Adrenal gland (tissue), 12 donors: ENCODE results near the gene MRPS26. TPM values are rescaled to one million over a fixed set of nuclear protein-coding genes. Genes with fewer than 3 reads are reported as not detected.
"Not testable (repeated sequence)": the region's sequence is repeated elsewhere in the genome, so short reads cannot be mapped to it uniquely, and the experiment has no call there.

Experiments used
- DNase-seq, 7 donors: peaks; one replicate each; pipeline ENCODE4 v3.0.0-alpha.2; 2019 to 2020
- H3K27ac ChIP-seq, 5 donors: fragments of 200-600 bp; sonication (generic) in 4 of 5; 1 replicate in 3 of 5; 2 replicates in 2 of 5; pipeline versions ENCODE4 v1.5.1 to v1.8.0; 2016 to 2020; ENCODE audit warnings: mild to moderate bottlenecking in 1 of 5
- H3K27me3 ChIP-seq: fragments of 200-600 bp; 2 replicates; pipeline ENCODE4 v1.8.0; 2021
- H3K36me3 ChIP-seq, 2 donors: fragments of 200-600 bp; replicated peaks in 1 of 2; 1 replicate in 1 of 2; 2 replicates in 1 of 2; pipeline versions ENCODE4 v1.5.1 to v1.8.0; 2018 to 2022
- H3K4me1 ChIP-seq, 2 donors: fragments of 200-600 bp; replicated peaks in 1 of 2; 1 replicate in 1 of 2; 2 replicates in 1 of 2; pipeline versions ENCODE4 v1.5.1 to v1.8.0; 2018 to 2021
- H3K4me3 ChIP-seq, 4 donors: fragments of 200-600 bp; sonication (generic) in 3 of 4; one replicate each; pipeline ENCODE4 v1.5.1; 2016 to 2018
- H3K9me3 ChIP-seq, 3 donors: fragments of 200-600 bp; sonication (generic) in 1 of 3; replicated peaks in 1 of 3; 1 replicate in 2 of 3; 2 replicates in 1 of 3; pipeline versions ENCODE4 v1.5.1 to v1.8.0; 2016 to 2021
- CTCF ChIP-seq, 6 experiments: fragments of 450-650 bp in 4 of 6; fragments of 200-600 bp in 2 of 6; sonication (generic) in 1 of 6; IDR thresholded peaks; 1 replicate in 5 of 6; 2 replicates in 1 of 6; pipeline versions ENCODE4 v1.5.1 to v1.8.0; 2016 to 2021; ENCODE audit warnings: antibody characterized with exemption in 6 of 6, mild to moderate bottlenecking in 2 of 6, moderate library complexity in 1 of 6
- POLR2A ChIP-seq, 2 donors: fragments of 450-650 bp; IDR thresholded peaks; one replicate each; pipeline ENCODE4 v1.6.1; 2017; ENCODE audit warnings: antibody characterized with exemption in 2 of 2, mild to moderate bottlenecking in 2 of 2, moderate library complexity in 1 of 2
- WGBS, 4 donors: extraction: QIAGEN DNeasy Blood & Tissue Kit in 2 of 4; methylation state at CpG; one replicate each; pipeline versions ENCODE4 v1.1.5 to v1.1.7; 2013 to 2017; 5-methylcytosine and 5-hydroxymethylcytosine counted together
- intact Hi-C, 2 donors: fragments of 100-400 bp; cut with DNase I; formaldehyde crosslinking; loops; one replicate each; pipeline versions ENCODE4 v1.14.1 to v1.15.0; 2022 to 2023
- polyA plus RNA-seq, 3 donors: library from polyadenylated mRNA; stranded (reverse); fragments of 200-250 nt in 2 of 3; fragments of 350-450 nt in 1 of 3; fragmentation: Illumina TruSeq in 1 of 3; extraction: RNeasy Lipid Tissue Mini Kit (QIAGEN cat#74804) in 1 of 3; gene quantifications; one replicate each; pipeline ENCODE4 v1.2.3, GENCODE V29; 2013 to 2014
- total RNA-seq, 9 donors: library from RNA; depleted of rRNA in 4 of 9; stranded (reverse); fragments of >200 nt in 4 of 9; fragments of 120-200 nt in 1 of 9; fragmentation: NEBNext Ultra II Directional in 1 of 9; extraction: Animal tissue kit (Norgen Biotek cat#: 25700) in 1 of 9; gene quantifications; one replicate each; pipeline versions ENCODE4 v1.1.0 to v1.2.4, GENCODE V29; 2013 to 2023
- donor health status: healthy with polysubstance abuse.
- donor health status: Bipolar disorder and iron deficiency.
- donor health status: DM: yes; HTN: yes; CAD: no.
- donor health status: DM: no; HTN: no; CAD: no.
- donor health status: DM: no; HTN: no; CAD: no.
- donor health status: DM: yes; HTN: yes; CAD: no.

The MRPS26 gene
- total and polyA plus RNA-seq, 12 donors, result 27.9 to 145 (median 84.0) TPM

- H3K27ac ChIP-seq, result no peak overlapping the region
- intact Hi-C loops, result no loop called here
- WGBS, 4 donors, result 70 to 86% (median 78%) methylated on average over 6 of the region's 6 CpGs
Measured at GRCh38 chr20:3074812-3075211, 29.0 kb downstream of the MRPS26 start.

GRCh38 chr20:3075315-3075714 is 29.5 kb downstream of the MRPS26 start:
- H3K4me3 ChIP-seq, H3K27ac ChIP-seq, H3K36me3 ChIP-seq, DNase-seq, H3K9me3 ChIP-seq, intact Hi-C loops, H3K27me3 ChIP-seq: not testable (repeated sequence)
- peaks cover 6 to 11% of the 10 kb centered on the region in 2 donors for H3K4me1 ChIP-seq
- 80 to 91% (median 84%) methylated on average over 5 to 6 of the region's 6 CpGs for WGBS, 4 donors

More at GRCh38 chr20:3074812-3075211, 29.0 kb downstream of the MRPS26 start:
- Histone ChIP-seq H3K4me3 (no peak overlapping the region), H3K9me3 (no peaks in the 10 kb centered on the region), H3K36me3 (no peaks in the 10 kb centered on the region), H3K27me3 (no peaks in the 10 kb centered on the region), H3K4me1 (peaks cover 5 to 11% of the 10 kb centered on the region in 2 donors)
- TF ChIP-seq CTCF (IDR thresholded peaks at IDR 0.05), result no peak
- no peak for TF ChIP-seq POLR2A (IDR thresholded peaks at IDR 0.05)
- DNase-seq, result no peak

GRCh38 chr20:3077618-3078134 is 31.8 kb downstream of the MRPS26 start:
- intact Hi-C loops, result no loop called here
- no peaks in the 10 kb centered on the region for H3K27me3 ChIP-seq
- no peaks in the 10 kb centered on the region for H3K36me3 ChIP-seq
- H3K27ac ChIP-seq, result no peak overlapping the region
- DNase-seq, result no peak
- H3K9me3 ChIP-seq, result no peaks in the 10 kb centered on the region
- WGBS, 4 donors, result 59 to 71% (median 69%) methylated on average over 4 of the region's 4 CpGs
- H3K4me3 ChIP-seq, result no peak overlapping the region
- TF ChIP-seq POLR2A (IDR thresholded peaks at IDR 0.05), result no peak
- TF ChIP-seq CTCF (IDR thresholded peaks at IDR 0.05), result no peak
- peaks cover 8 to 20% of the 10 kb centered on the region in 2 donors for H3K4me1 ChIP-seq

GRCh38 chr20:3080939-3081388 is 35.1 kb downstream of the MRPS26 start:
- TF ChIP-seq POLR2A (IDR thresholded peaks at IDR 0.05) (peak in 1 of 2 donors; percentile 82), CTCF (IDR thresholded peaks at IDR 0.05) (no peak)
- Histone ChIP-seq H3K4me3 (peak overlapping the region in 2 of 4 donors; percentile 32 to 68), H3K27me3 (no peaks in the 10 kb centered on the region), H3K4me1 (peaks cover 15 to 27% of the 10 kb centered on the region in 2 donors), H3K36me3 (no peaks in the 10 kb centered on the region), H3K9me3 (no peaks in the 10 kb centered on the region), H3K27ac (peak overlapping the region in 3 of 5 donors; percentile 18 to 57 (median 43))
- WGBS, 4 donors, result 10 to 39% (median 20%) methylated on average over 4 to 6 of the region's 6 CpGs
- DNase-seq, result peak; percentile 81 to 96 (median 94)
- intact Hi-C loops, result no loop called here

GRCh38 chr20:3081641-3082040 is 35.8 kb downstream of the MRPS26 start:
- Histone ChIP-seq H3K27me3 (no peaks in the 10 kb centered on the region), H3K9me3 (no peaks in the 10 kb centered on the region), H3K27ac (peak overlapping the region in 3 of 5 donors; percentile 18 to 57 (median 43)), H3K36me3 (no peaks in the 10 kb centered on the region), H3K4me1 (peaks cover 15 to 27% of the 10 kb centered on the region in 2 donors), H3K4me3 (peak overlapping the region in 2 of 4 donors; percentile 32 to 68)
- TF ChIP-seq CTCF (IDR thresholded peaks at IDR 0.05) (no peak), POLR2A (IDR thresholded peaks at IDR 0.05) (no peak)
- 64 to 84% (median 76%) methylated on average over 9 to 11 of the region's 11 CpGs for WGBS, 4 donors
- peak in 1 of 7 donors; percentile 29 for DNase-seq
- intact Hi-C loops, result no loop called here
